Measurements from ENCODE around the gene NEMP2.

The NEMP2 gene

GRCh38 chr2:190546734-190547133 is 12.2 kb upstream of the NEMP2 start:
- in situ Hi-C loops (cut with MboI; ENCODE audit: low pct_unique_long_range_greater_than_20kb, low sequenced_read_pairs, unreplicated experiment): no loop called here
- TF ChIP-seq CTCF (IDR thresholded peaks at IDR 0.05; ENCODE audit: extremely low read depth, insufficient read depth, missing control alignments): no peak

GRCh38 chr2:190545555-190546385 is 11.2 kb upstream of the NEMP2 start:
- no peak for DNase-seq (ENCODE audit: low spot score)
- no peak for TF ChIP-seq CTCF (IDR thresholded peaks at IDR 0.05; ENCODE audit: extremely low read depth, insufficient read depth, missing control alignments)
- in situ Hi-C loops (cut with MboI; ENCODE audit: low pct_unique_long_range_greater_than_20kb, low sequenced_read_pairs, unreplicated experiment): no loop called here

More at GRCh38 chr2:190546734-190547133, 12.2 kb upstream of the NEMP2 start:
- DNase-seq (ENCODE audit: low spot score): no peak

- in situ Hi-C loops (cut with MboI; ENCODE audit: low pct_unique_long_range_greater_than_20kb, low sequenced_read_pairs, unreplicated experiment): no loop called here
- TF ChIP-seq CTCF (IDR thresholded peaks at IDR 0.05; ENCODE audit: extremely low read depth, insufficient read depth, missing control alignments): no peak
- no peak for DNase-seq (ENCODE audit: low spot score)
Measured at GRCh38 chr2:190545093-190545492, 10.6 kb upstream of the NEMP2 start.

- no peak for DNase-seq (ENCODE audit: low spot score)
- in situ Hi-C loops (cut with MboI; ENCODE audit: low pct_unique_long_range_greater_than_20kb, low sequenced_read_pairs, unreplicated experiment): no loop called here
- no peak for TF ChIP-seq CTCF (IDR thresholded peaks at IDR 0.05; ENCODE audit: extremely low read depth, insufficient read depth, missing control alignments)
Measured at GRCh38 chr2:190540048-190540447, 5.5 kb upstream of the NEMP2 start.

GRCh38 chr2:190538201-190538600 is 3.7 kb upstream of the NEMP2 start:
- TF ChIP-seq CTCF (IDR thresholded peaks at IDR 0.05; ENCODE audit: extremely low read depth, insufficient read depth, missing control alignments): no peak
- DNase-seq (ENCODE audit: low spot score): no peak
- in situ Hi-C loops (cut with MboI; ENCODE audit: low pct_unique_long_range_greater_than_20kb, low sequenced_read_pairs, unreplicated experiment): no loop called here

- in situ Hi-C loops (cut with MboI; ENCODE audit: low pct_unique_long_range_greater_than_20kb, low sequenced_read_pairs, unreplicated experiment): no loop called here
- TF ChIP-seq CTCF (IDR thresholded peaks at IDR 0.05; ENCODE audit: extremely low read depth, insufficient read depth, missing control alignments): no peak
- DNase-seq (ENCODE audit: low spot score): no peak
Measured at GRCh38 chr2:190537765-190538164, 3.2 kb upstream of the NEMP2 start.

All from GM13977 (cell line).